K562 (cell line): ENCODE data around the gene ZDHHC11. TPM values are rescaled to one million over a fixed set of nuclear protein-coding genes. Genes with fewer than 3 reads are reported as not detected.
"Not testable (repeated sequence)": the region's sequence is repeated elsewhere in the genome, so short reads cannot be mapped to it uniquely, and the experiment has no call there.

Source experiments
- ATAC-seq: fragments of 200-7000 bp; cut with Tn5 transposase; 3 replicates; pipeline ENCODE4 v1.9.1; 2020; ENCODE audit warnings: moderate library complexity
- BruUV-seq: library from RNA; stranded (reverse); fragments of 400-500 nt; replicated peaks from 2 replicates; lab custom pipeline; 2021; lab: Mats Ljungman, UMichigan
- CTCF ChIA-PET: fragments of 300-600 bp; formaldehyde crosslinking; extraction: SDS; loops from one replicate; lab custom pipeline; 2021; ENCODE audit warnings: low intra/inter-chr PET ratio; lab: Yijun Ruan, JAX
- POLR2A ChIA-PET: fragments of 300-600, 350-650 bp; sonication (Branson Sonifier 250); formaldehyde crosslinking; extraction: SDS; loops from one replicate; lab custom pipeline; 2021; ENCODE audit warnings: antibody characterized with exemption, inconsistent platforms; lab: Yijun Ruan, JAX
- DNase-seq, 4 experiments: peaks; one replicate each; pipeline versions ENCODE4 v3.0.0 to v3.0.0-alpha.2; 2011 to 2018; ENCODE audit warnings: low spot score in 3 of 4, mixed read lengths in 3 of 4; ENCODE audit errors: extremely low read depth in 1 of 4
- FAIRE-seq: peaks from 2 replicates; lab custom pipeline; 2011; peaks lifted over from hg19 to GRCh38; lab: Jason Lieb, UNC
- H2AFZ ChIP-seq: 2 replicates; pipeline ENCODE4 v1.6.0; 2011; ENCODE audit warnings: low read depth, low read length, control low read depth, inconsistent platforms
- H3K27ac ChIP-seq: fragments of 200-600 bp; 3 replicates; pipeline ENCODE4 v1.8.0; 2011; ENCODE audit warnings: low read depth, mild to moderate bottlenecking, control low read depth, inconsistent platforms, low read length, moderate library complexity, mixed read lengths; ENCODE audit errors: extremely low read depth
- H3K27me3 ChIP-seq, 2 experiments: fragments of 300-600 bp in 1 of 2; 2 replicates in 1 of 2; 3 replicates in 1 of 2; pipeline versions ENCODE4 v1.6.0 to v1.8.0; 2011; ENCODE audit warnings: inconsistent platforms in 2 of 2, low read length in 2 of 2, mild to moderate bottlenecking in 1 of 2, mixed read lengths in 1 of 2, moderate library complexity in 1 of 2; ENCODE audit not compliant: control insufficient read depth in 2 of 2, insufficient read depth in 2 of 2
- H3K36me3 ChIP-seq: fragments of 300-600 bp; 3 replicates; pipeline ENCODE4 v1.8.0; 2011; ENCODE audit warnings: mild to moderate bottlenecking, low read length, inconsistent platforms; ENCODE audit not compliant: control insufficient read depth, insufficient read depth
- H3K4me1 ChIP-seq, 2 experiments: fragments of 200-600 bp in 1 of 2; replicated peaks in 1 of 2; 2 replicates in 1 of 2; 3 replicates in 1 of 2; pipeline versions ENCODE4 v1.5.1 to v1.8.0; 2011; ENCODE audit warnings: inconsistent platforms in 2 of 2, low read length in 2 of 2, mild to moderate bottlenecking in 1 of 2, mixed read lengths in 1 of 2, moderate library complexity in 1 of 2; ENCODE audit not compliant: control insufficient read depth in 2 of 2, insufficient read depth in 2 of 2
- H3K4me2 ChIP-seq: 2 replicates; pipeline ENCODE4 v1.6.1; 2011; ENCODE audit warnings: low read length, control low read depth, inconsistent platforms, mixed read lengths; ENCODE audit not compliant: insufficient read depth
- H3K4me3 ChIP-seq: fragments of 200-600 bp; sonication (generic), shearing (Covaris generic); 2 replicates; pipeline ENCODE4 v1.5.1; 2016; ENCODE audit warnings: control low read depth, inconsistent platforms
- H3K79me2 ChIP-seq: fragments of 200-600 bp; 3 replicates; pipeline ENCODE4 v1.8.0; 2011; ENCODE audit warnings: low read length, inconsistent platforms; ENCODE audit not compliant: control insufficient read depth, insufficient read depth
- H3K9ac ChIP-seq, 2 experiments: 2 replicates each; pipeline versions ENCODE4 v1.6.0 to v1.6.1; 2011; ENCODE audit warnings: low read depth in 2 of 2, low read length in 2 of 2, control low read depth in 1 of 2, inconsistent platforms in 1 of 2, mild to moderate bottlenecking in 1 of 2, mixed read lengths in 1 of 2; ENCODE audit not compliant: insufficient read depth in 1 of 2
- H3K9me1 ChIP-seq: one replicate; pipeline ENCODE4 v1.6.0; 2011; ENCODE audit warnings: inconsistent platforms, mild to moderate bottlenecking, low read length, moderate library complexity; ENCODE audit not compliant: control insufficient read depth, insufficient read depth
- H3K9me3 ChIP-seq: replicated peaks from 2 replicates; pipeline ENCODE4 v1.5.1; 2011; ENCODE audit warnings: low read depth, low read length, inconsistent platforms; ENCODE audit not compliant: control insufficient read depth, insufficient read depth
- H4K20me1 ChIP-seq: replicated peaks from 2 replicates; pipeline ENCODE4 v1.6.1; 2011; ENCODE audit warnings: low read length, inconsistent platforms, mixed read lengths; ENCODE audit not compliant: control insufficient read depth, insufficient read depth
- POLR2G ChIP-seq: fragments of 200-400 bp; formaldehyde crosslinking; IDR thresholded peaks from 2 replicates; pipeline ENCODE4 v1.6.1; 2017; ENCODE audit warnings: low read depth, mild to moderate bottlenecking, antibody characterized with exemption, low read length, moderate library complexity
- WGBS: fragments of 100-300 bp; shearing (Covaris generic); methylation state at CpG from one replicate; pipeline ENCODE4 v1.1.6; 2016; ENCODE audit warnings: low coverage, mixed read lengths; ENCODE audit not compliant: insufficient coverage; ENCODE audit errors: missing lambda C conversion rate; 5-methylcytosine and 5-hydroxymethylcytosine counted together
- in situ Hi-C: fragments of 300-500 bp; cut with MboI; formaldehyde crosslinking; loops from 4 replicates; pipeline ENCODE4 v1.15.0; 2018; ENCODE audit warnings: inconsistent platforms, mixed read lengths
- intact Hi-C: fragments of 100-400 bp; cut with micrococcal nuclease; formaldehyde crosslinking; loops from 2 replicates; pipeline ENCODE4 v1.14.2; 2022
- polyA plus RNA-seq, 8 experiments: library from polyadenylated mRNA; depleted of rRNA in 4 of 8; stranded (reverse) in 5 of 8; unstranded in 3 of 8; fragments of >200 nt; fragmentation: Nextera tagmentation in 2 of 8; fragmentation: Illumina TruSeq in 1 of 8; extraction: Ambion mirVana in 2 of 8; extraction: Trizol in 1 of 8; gene quantifications; 2 replicates each; pipeline versions ENCODE4 v1.2.1 to v1.2.3, GENCODE V29; 2011 to 2014; ENCODE audit warnings: inconsistent platforms in 1 of 8, missing spikeins in 1 of 8
- total RNA-seq, 7 experiments: library from RNA; depleted of rRNA in 6 of 7; stranded (reverse); fragments of >200 nt in 6 of 7; fragmentation: Illumina TruSeq in 2 of 7; extraction: Trizol in 2 of 7; gene quantifications; 2 replicates each; pipeline versions ENCODE4 v1.2.1 to v1.2.3, GENCODE V29; 2011 to 2021; ENCODE audit warnings: low replicate concordance in 1 of 7
- TF ChIP-seq, protein P1 (sequence below): IDR thresholded peaks from 2 replicates; pipeline ENCODE4 v1.6.1; 2016; ENCODE audit warnings: missing genetic modification characterization, missing compliant biosample characterization

ZDHHC11 gene
- total and polyA plus RNA-seq, 9 of the 15 experiments (the other 6 are each of a cell fraction or from before 2014, with no cell fraction given) = 0.07 to 2.3 (median 0.52) TPM

DNA sequence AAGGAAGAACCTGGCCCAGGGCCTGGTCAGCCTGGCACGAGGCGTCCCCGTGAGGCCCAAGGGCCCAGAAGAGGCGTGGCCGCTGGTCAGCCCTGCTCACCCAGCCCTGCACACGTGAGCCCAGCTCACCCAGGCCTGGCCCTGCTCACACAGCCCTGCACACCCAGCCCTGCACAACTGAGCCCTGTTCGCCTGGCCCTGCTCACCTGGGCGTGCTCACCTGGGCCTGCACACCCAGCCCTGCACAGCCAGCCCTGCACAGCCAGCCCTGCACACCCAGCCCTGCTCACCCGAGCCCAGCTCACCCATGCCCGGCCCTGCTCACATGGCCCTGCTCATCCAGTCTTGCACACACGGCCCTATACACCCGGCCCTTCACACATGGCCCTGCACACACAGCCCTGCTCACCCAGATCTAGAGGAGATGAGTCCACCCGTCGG is 2.1 kb downstream of the ZDHHC11 start:
- H3K27me3 ChIP-seq = peaks cover 26 to 57% of the 10 kb centered on the region in 2 experiments
- in situ Hi-C loops = loop anchor here (10.0 kb wide), 1 partner anchor 94 kb away; no protein-coding TSS in a partner anchor
- TF ChIP-seq, protein P1, sequence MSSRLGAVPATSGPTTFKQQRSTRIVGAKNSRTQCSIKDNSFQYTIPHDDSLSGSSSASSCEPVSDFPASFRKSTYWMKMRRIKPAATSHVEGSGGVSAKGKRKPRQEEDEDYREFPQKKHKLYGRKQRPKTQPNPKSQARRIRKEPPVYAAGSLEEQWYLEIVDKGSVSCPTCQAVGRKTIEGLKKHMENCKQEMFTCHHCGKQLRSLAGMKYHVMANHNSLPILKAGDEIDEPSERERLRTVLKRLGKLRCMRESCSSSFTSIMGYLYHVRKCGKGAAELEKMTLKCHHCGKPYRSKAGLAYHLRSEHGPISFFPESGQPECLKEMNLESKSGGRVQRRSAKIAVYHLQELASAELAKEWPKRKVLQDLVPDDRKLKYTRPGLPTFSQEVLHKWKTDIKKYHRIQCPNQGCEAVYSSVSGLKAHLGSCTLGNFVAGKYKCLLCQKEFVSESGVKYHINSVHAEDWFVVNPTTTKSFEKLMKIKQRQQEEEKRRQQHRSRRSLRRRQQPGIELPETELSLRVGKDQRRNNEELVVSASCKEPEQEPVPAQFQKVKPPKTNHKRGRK (tag) = no peak
- peak; percentile 41; the same call in 1 of the 2 replicates for TF ChIP-seq POLR2G
- no peak overlapping the region for H3K4me3 ChIP-seq
- intact Hi-C loops = no loop called here
- no peaks in the 10 kb centered on the region for H3K36me3 ChIP-seq
- no peaks in the 10 kb centered on the region for H3K9me3 ChIP-seq
- H3K4me2 ChIP-seq = no peak overlapping the region
- no peak for DNase-seq
- no TSS peak for BruUV-seq
- POLR2A ChIA-PET = no interaction called here
- ATAC-seq = no peak
- no peak overlapping the region for H3K27ac ChIP-seq
- H3K9ac ChIP-seq = peak overlapping the region in 1 of 2 experiments; percentile 5; a peak in 1 of 4 replicates
- CTCF ChIA-PET = no interaction called here
- no peak for FAIRE-seq
- peaks cover 18% of the 10 kb centered on the region for H4K20me1 ChIP-seq
- WGBS = 9% methylated on average over 11 of the region's 14 CpGs
- H3K9me1 ChIP-seq = no peaks in the 10 kb centered on the region
- H2AFZ ChIP-seq = no peak overlapping the region
- no peaks in the 10 kb centered on the region for H3K79me2 ChIP-seq
- peaks cover 0 to 29% of the 10 kb centered on the region in 2 experiments; a peak in 2 of 5 replicates for H3K4me1 ChIP-seq

DNA sequence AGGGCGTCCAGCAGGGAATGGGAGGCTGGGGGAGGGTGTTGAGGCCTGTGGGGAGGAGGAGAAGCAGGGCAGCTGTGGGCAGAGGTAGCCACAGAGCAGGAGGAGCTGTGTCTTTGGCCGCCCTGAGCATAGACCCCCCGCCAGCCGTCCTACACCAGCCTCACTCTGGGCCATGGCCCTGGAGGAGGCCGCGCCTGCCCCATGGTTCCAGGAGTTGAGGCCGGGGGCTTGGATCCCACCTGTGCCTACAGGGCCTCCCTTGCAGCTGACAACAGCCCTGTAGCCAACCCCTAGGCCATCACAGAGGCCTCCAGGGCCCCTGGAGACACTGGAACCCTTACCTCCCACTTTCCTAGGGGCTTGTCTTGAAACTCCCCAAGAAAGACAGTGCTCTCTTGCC is 3.0 kb downstream of the ZDHHC11 start:
- peaks cover 0 to 28% of the 10 kb centered on the region in 2 experiments; a peak in 2 of 5 replicates for H3K4me1 ChIP-seq
- H3K4me3 ChIP-seq, H3K9me1 ChIP-seq, H3K79me2 ChIP-seq, ATAC-seq, BruUV-seq, FAIRE-seq, H2AFZ ChIP-seq, H3K4me2 ChIP-seq, H3K9ac ChIP-seq, POLR2A ChIA-PET, H3K9me3 ChIP-seq, H3K36me3 ChIP-seq, intact Hi-C loops, H3K27ac ChIP-seq, DNase-seq, CTCF ChIA-PET: not testable (repeated sequence)
- peaks cover 26 to 49% of the 10 kb centered on the region in 2 experiments for H3K27me3 ChIP-seq
- WGBS = 10% methylated on average over 6 of the region's 7 CpGs
- peaks cover 13% of the 10 kb centered on the region for H4K20me1 ChIP-seq
- in situ Hi-C loops = loop anchor here (10.0 kb wide), 1 partner anchor 93 kb away; no protein-coding TSS in a partner anchor

DNA sequence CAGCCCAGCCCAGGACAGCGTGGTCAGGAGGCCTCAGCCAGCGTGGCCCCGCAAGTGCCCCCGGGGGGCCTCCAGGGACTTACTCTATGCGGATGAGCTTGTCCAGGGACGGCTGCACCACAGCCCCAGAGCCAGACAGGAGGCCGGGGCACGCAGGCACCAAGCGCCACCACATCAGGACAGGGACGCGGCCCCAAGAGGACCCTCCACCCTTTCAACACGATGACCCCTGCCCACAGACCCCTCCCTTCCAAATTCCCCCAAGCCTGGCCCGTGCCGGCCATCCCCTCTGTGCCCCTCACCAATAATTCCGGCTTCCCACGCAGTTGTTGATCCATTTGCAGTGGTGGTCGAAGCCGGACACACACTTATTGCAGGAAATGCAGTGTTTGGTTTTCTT is 3.6 kb downstream of the ZDHHC11 start:
- ATAC-seq, H3K9me1 ChIP-seq, H4K20me1 ChIP-seq, H2AFZ ChIP-seq, H3K27ac ChIP-seq, H3K4me3 ChIP-seq, FAIRE-seq, H3K36me3 ChIP-seq, CTCF ChIA-PET, H3K9ac ChIP-seq, BruUV-seq, DNase-seq, intact Hi-C loops, H3K79me2 ChIP-seq, H3K9me3 ChIP-seq, POLR2A ChIA-PET, H3K4me2 ChIP-seq: not testable (repeated sequence)
- in situ Hi-C loops = loop anchor here (10.0 kb wide), 1 partner anchor 92 kb away; no protein-coding TSS in a partner anchor
- WGBS = 0% methylated on average over 1 of the region's 18 CpGs
- H3K27me3 ChIP-seq = peaks cover 22 to 44% of the 10 kb centered on the region in 2 experiments
- H3K4me1 ChIP-seq = peaks cover 0 to 24% of the 10 kb centered on the region in 2 experiments; a peak in 2 of 5 replicates
